Calu3 (cell line): ENCODE data around the gene RFESD. TPM values are rescaled to one million over a fixed set of nuclear protein-coding genes. Genes with fewer than 3 reads are reported as not detected.

Experiments used
- BruUV-seq: library from RNA; stranded (reverse); fragments of 400-500 nt; replicated peaks from 2 replicates; lab custom pipeline; 2021; lab: Mats Ljungman, UMichigan
- CTCF ChIA-PET: fragments of 300-600 bp; sonication (Branson Sonifier 250); formaldehyde crosslinking; loops from one replicate; lab custom pipeline; 2022; ENCODE audit warnings: antibody characterized with exemption; lab: Charles Lee
- DNase-seq: peaks from one replicate; pipeline ENCODE4 v3.0.0; 2022
- H3K27ac Mint-ChIP-seq: one replicate; pipeline ENCODE4 v1.8.0; 2022; ENCODE audit warnings: mixed read lengths; ENCODE audit not compliant: unreplicated experiment
- H3K27me3 Mint-ChIP-seq: one replicate; pipeline ENCODE4 v1.8.0; 2022; ENCODE audit warnings: mixed read lengths; ENCODE audit not compliant: unreplicated experiment
- H3K36me3 Mint-ChIP-seq: one replicate; pipeline ENCODE4 v1.8.0; 2022; ENCODE audit warnings: mild to moderate bottlenecking, moderate library complexity, mixed read lengths; ENCODE audit not compliant: insufficient read depth, unreplicated experiment
- H3K4me1 Mint-ChIP-seq: one replicate; pipeline ENCODE4 v1.8.0; 2022; ENCODE audit warnings: mild to moderate bottlenecking, low read depth, mixed read lengths; ENCODE audit not compliant: unreplicated experiment
- H3K4me3 Mint-ChIP-seq: one replicate; pipeline ENCODE4 v1.8.0; 2022; ENCODE audit warnings: mild to moderate bottlenecking, low read depth, moderate library complexity, mixed read lengths; ENCODE audit not compliant: unreplicated experiment
- H3K9me3 Mint-ChIP-seq: one replicate; pipeline ENCODE4 v1.8.0; 2022; ENCODE audit warnings: low read depth, mixed read lengths; ENCODE audit not compliant: unreplicated experiment
- CTCF ChIP-seq: fragments of 200-600 bp; IDR thresholded peaks from one replicate; pipeline ENCODE4 v1.8.0; 2022; ENCODE audit warnings: antibody characterized with exemption; ENCODE audit not compliant: unreplicated experiment
- intact Hi-C: fragments of 100-400 bp; cut with micrococcal nuclease; formaldehyde crosslinking; loops from one replicate; pipeline ENCODE4 v1.10.0; 2022; ENCODE audit not compliant: unreplicated experiment
- total RNA-seq: library from RNA; stranded (reverse); gene quantifications from 2 replicates; pipeline ENCODE4 v1.2.3, GENCODE V29; 2022

The RFESD gene
- total RNA-seq, 1 experiment from 2014 or later: 2.9 TPM

- CTCF ChIA-PET: no interaction called here
- Mint-ChIP-seq H3K4me1 (peaks cover 13% of the 10 kb centered on the region), H3K9me3 (no peaks in the 10 kb centered on the region), H3K27me3 (no peaks in the 10 kb centered on the region), H3K36me3 (peaks cover 8% of the 10 kb centered on the region), H3K4me3 (no peak overlapping the region), H3K27ac (no peak overlapping the region)
- TF ChIP-seq CTCF: no peak
- BruUV-seq: no TSS peak
- DNase-seq: no peak
- intact Hi-C loops: no loop called here
Observed at GRCh38 chr5:95707055-95707454, 60.5 kb downstream of the RFESD start.

Other genes with a start within 250 kb of the RFESD start
- gene SKIC3, start 91.8 kb upstream of the RFESD start, total RNA-seq: 93.0 and 102 TPM in 2 replicates
- gene ARSK, start 91.7 kb upstream of the RFESD start, total RNA-seq: 6.6 and 7.1 TPM in 2 replicates
- gene GPR150, start 26.7 kb upstream of the RFESD start, total RNA-seq: 0.17 and 0.24 TPM in 2 replicates
- 0.44 TPM in 1 of 2 replicates, not detected in the other for gene SPATA9, start 36.2 kb downstream of the RFESD start, total RNA-seq
- 29.5 and 41.1 TPM in 2 replicates for gene RHOBTB3, start 84.6 kb downstream of the RFESD start, total RNA-seq
- gene GLRX, start 175.9 kb downstream of the RFESD start, total RNA-seq: 27.9 and 33.7 TPM in 2 replicates